ENCODE measurements around the gene SP4.

Gene SP4

GRCh38 chr7:21422751-21423150 lies 5.1 kb upstream of the SP4 start:
- no peak for DNase-seq (ENCODE audit: low read depth in 1 of 2, low spot score in 1 of 2)
- TF ChIP-seq CTCF (IDR thresholded peaks at IDR 0.05; ENCODE audit: insufficient read depth, low read length): no peak
- no peak for TF ChIP-seq SPI1 (IDR thresholded peaks at IDR 0.05; ENCODE audit: borderline replicate concordance, low read depth)
- H3K27me3 ChIP-seq (ENCODE audit: insufficient read depth, poor library complexity, severe bottlenecking): no peaks in the 10 kb centered on the region
- no peak overlapping the region for H3K4me3 ChIP-seq (replicated peaks; ENCODE audit: insufficient read depth, low read length)
- H3K27ac ChIP-seq (replicated peaks): no peak overlapping the region

DNA sequence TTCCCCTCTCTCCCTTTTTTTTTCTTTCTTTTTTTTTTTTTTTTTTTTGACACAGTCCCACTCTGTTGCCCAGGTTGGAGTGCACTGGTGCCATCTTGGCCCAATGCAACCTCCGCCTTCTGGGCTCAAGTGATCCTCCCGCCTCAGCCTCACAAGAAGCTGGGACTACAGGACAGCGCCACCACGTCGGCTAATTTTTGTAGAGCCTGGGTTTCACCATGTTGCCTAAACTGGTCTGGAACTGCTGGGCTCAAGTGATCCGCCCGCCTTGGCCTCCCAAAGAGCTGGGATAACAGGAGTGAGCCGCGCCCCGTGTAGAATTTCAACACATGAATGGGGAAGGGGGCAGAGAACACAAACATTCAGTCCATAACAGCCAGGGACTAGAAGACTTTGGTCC lies 2.6 kb upstream of the SP4 start:
- DNase-seq (ENCODE audit: low read depth in 1 of 2, low spot score in 1 of 2): no peak
- H3K27me3 ChIP-seq (ENCODE audit: insufficient read depth, poor library complexity, severe bottlenecking): no peaks in the 10 kb centered on the region
- no peak for TF ChIP-seq POLR2AphosphoS5 (IDR thresholded peaks at IDR 0.05; ENCODE audit: low read depth)
- H3K4me3 ChIP-seq (replicated peaks; ENCODE audit: insufficient read depth, low read length): no peak overlapping the region
- no peak overlapping the region for H3K27ac ChIP-seq (replicated peaks)

DNA sequence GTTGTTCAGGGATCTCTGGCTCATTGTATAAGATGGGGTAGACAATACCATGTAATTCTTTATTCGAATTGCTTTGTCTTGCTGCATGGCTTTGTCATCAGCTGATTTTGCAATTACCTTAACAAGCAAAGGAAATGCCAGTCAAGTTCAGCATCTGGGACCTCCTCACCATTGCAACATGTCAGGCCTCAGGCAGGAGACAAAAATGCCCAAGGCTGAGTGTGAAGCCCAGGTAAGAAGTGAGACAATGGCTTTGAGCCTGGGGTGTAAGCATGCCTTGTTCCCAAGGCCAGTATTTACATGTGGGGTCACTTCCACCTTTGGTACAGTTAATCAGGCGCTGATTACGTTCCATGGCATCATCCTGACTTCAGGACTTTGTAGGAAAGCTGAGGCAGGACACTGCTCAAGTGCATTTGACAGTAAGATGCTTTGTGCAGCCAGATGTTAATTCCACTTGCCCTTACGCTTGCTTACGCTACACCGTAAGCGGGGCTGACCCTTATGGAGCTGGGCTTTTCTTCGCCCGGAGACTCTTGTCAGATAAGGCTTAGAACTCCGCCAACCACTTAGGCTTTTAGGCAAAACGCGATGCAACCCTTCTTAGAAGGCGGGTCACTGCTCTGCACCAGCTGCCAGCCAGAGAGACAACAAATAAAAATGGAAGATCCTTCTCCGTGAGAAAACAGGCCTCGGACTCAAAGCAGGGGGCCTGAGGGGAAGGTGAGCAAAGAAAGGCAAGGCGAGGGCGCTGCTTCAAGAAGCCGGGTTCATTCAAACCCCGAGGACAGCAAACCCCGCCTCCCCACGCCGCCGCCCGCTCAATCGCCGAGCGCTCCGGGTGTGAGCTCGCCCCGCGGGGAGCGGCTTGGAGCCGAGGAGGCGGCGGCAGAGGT lies 1.3 kb upstream of the SP4 start:
- Histone ChIP-seq H3K27ac (replicated peaks) (peak overlapping the region; percentile 37), H3K27me3 (ENCODE audit: insufficient read depth, poor library complexity, severe bottlenecking) (no peaks in the 10 kb centered on the region), H3K4me3 (replicated peaks; ENCODE audit: insufficient read depth, low read length) (peak overlapping the region; percentile 49)
- peak; percentile 43 to 49 for DNase-seq (ENCODE audit: low read depth in 1 of 2, low spot score in 1 of 2)
- TF ChIP-seq CTCF (IDR thresholded peaks at IDR 0.05; ENCODE audit: insufficient read depth, low read length) (no peak), SPI1 (IDR thresholded peaks at IDR 0.05; ENCODE audit: borderline replicate concordance, low read depth) (no peak), REST (IDR thresholded peaks at IDR 0.05; ENCODE audit: insufficient replicate concordance, low read depth) (no peak), POLR2AphosphoS5 (IDR thresholded peaks at IDR 0.05; ENCODE audit: low read depth) (no peak), GABPA (IDR thresholded peaks at IDR 0.05; ENCODE audit: low read depth) (no peak)

- no peak for TF ChIP-seq SPI1 (IDR thresholded peaks at IDR 0.05; ENCODE audit: borderline replicate concordance, low read depth)
- TF ChIP-seq CTCF (IDR thresholded peaks at IDR 0.05; ENCODE audit: insufficient read depth, low read length): no peak
- peak; percentile 85 for TF ChIP-seq POLR2AphosphoS5 (IDR thresholded peaks at IDR 0.05; ENCODE audit: low read depth)
- no peak for TF ChIP-seq REST (IDR thresholded peaks at IDR 0.05; ENCODE audit: insufficient replicate concordance, low read depth)
- TF ChIP-seq GABPA (IDR thresholded peaks at IDR 0.05; ENCODE audit: low read depth): no peak
- Histone ChIP-seq H3K27me3 (ENCODE audit: insufficient read depth, poor library complexity, severe bottlenecking) (no peaks in the 10 kb centered on the region), H3K27ac (replicated peaks) (peak overlapping the region; percentile 99), H3K4me3 (replicated peaks; ENCODE audit: insufficient read depth, low read length) (peak overlapping the region; percentile 63)
- DNase-seq (ENCODE audit: low read depth in 1 of 2, low spot score in 1 of 2): peak; percentile 82 to 98
These were observed 557 bp upstream of the SP4 start for GRCh38 chr7:21427182-21427870.

All from HL-60 (cell line).